Activated T-cell treated with anti-CD3 and anti-CD28 coated beads for 48 hours (primary cell): ENCODE results near the gene RAD21L1.

Experiments
- DNase-seq: peaks from one replicate; pipeline ENCODE4 v3.0.0-alpha.2; 2020; ENCODE audit warnings: low read depth

RAD21L1 gene

DNA sequence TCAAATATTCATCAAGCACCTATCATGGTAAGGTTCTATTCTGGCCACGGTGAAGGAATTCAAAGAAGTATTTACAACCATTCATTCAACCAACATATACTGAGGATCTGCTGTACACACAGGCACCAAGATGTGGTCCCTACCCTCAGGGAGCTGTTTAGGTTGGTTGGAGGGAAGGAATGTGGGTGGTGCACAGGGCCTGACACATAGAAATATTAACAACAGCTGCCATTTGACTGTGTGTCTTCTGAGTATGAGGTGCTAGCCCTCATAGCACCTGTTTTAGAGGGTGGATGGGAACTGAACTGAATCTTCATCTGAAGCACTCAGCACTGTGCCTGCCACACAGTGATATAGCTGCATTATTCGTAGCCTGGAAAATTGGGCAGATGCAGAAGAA lies 47.5 kb downstream of the RAD21L1 start:
- DNase-seq, result no peak

GRCh38 chr20:1274485-1275311 lies 48.9 kb downstream of the RAD21L1 start:
- DNase-seq, result no peak

DNA sequence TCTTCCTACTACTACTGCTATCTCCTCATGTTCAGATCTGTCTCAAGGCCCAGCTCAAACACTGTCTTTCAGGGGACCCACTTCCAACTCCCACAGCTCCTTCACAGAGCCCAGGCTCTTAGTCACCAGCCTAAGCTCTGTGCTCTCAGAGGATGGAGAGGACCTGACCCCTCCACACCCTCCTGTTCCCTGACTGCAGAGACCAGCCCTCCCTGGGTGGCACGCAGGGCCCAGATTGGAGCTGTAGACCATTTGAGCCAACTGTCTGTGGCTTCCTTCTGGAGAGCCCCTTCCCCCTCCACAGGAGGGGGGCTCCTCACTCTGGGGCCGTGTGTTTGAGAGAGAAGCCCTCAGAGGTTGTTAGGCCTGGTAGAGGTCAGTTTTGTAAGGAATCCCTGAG lies 50.1 kb downstream of the RAD21L1 start:
- DNase-seq, result no peak

DNA sequence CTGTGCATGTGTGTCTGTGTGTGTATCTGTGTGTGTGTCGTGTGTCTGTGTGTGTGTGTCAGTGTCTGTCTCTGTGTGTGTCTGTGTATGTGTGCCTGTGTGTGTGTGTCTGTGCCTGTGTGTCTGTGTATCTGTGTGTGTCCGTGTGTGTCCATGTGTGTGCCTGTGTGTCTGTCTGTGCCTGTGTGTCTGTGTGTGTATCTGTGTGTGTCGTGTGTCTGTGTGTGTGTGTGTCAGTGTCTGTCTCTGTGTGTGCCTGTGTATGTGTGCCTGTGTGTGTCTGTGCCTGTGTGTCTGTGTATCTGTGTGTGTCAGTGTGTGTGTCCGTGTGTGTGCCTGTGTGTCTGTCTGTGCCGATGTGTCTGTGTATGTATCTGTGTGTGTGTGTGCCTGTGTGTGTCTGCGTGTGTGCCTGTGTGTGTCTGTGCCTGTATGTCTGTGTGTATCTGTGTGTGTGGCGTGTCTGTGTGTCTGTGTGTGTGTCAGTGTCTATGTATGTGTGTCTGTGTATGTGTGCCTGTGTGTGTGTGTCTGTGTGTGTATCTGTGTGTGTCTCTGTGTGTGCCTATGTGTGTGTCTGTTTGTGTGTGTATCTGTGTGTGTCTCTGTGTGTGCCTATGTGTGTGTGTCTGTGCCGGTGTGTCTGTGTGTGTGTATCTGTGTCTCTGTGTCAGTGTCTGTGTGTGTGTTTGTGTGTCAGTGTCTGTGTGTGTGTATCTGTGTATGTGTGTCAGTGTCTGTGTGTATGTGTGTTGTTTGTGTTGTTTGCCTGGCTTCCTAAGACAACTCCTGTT lies 51.9 kb downstream of the RAD21L1 start:
- DNase-seq, result no peak

DNA sequence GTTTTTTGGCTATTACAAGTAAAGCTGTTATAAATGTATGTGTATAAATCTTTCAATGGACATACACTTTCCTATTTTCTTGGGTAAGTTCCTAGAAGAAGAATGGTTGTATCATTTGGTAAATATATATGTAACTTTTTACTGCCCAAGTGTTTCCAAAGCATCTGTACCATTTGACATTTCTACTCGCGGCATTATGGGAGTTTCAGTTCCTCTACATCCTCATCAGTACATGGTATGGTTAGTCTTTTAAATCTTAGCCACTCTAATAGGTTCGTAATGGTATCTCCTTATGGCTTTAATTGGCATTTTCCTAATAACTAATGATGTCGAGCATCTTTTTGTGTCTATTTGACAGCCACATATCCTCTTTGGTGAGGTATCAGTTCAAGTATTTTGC lies 53.1 kb downstream of the RAD21L1 start:
- DNase-seq, result no peak

- DNase-seq, result no peak
Measured at GRCh38 chr20:1280195-1281102, 54.6 kb downstream of the RAD21L1 start.

GRCh38 chr20:1281279-1282057 lies 55.6 kb downstream of the RAD21L1 start:
- no peak for DNase-seq

DNA sequence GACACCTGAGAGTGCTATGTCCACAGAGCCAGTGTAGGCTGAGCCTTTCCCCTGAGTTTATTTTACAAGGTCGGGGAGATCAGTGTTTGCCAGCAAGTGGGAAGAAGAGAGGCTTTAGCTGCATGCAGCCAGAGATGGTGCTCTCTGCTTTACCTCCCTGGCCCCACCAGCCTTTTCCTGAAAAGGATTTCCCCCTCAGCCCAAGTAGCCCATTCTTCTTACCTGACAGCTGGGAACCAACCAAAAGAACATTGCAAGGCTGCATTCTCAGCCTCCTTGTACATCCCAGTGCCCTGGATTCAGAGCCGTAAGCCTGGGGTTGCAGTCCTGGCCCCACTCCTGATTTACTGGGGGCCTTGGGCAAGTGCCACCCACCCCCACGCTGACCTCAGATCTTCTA lies 57.1 kb downstream of the RAD21L1 start:
- no peak for DNase-seq

GRCh38 chr20:1283522-1284510 lies 58.0 kb downstream of the RAD21L1 start:
- DNase-seq, result no peak

GRCh38 chr20:1286267-1287024 lies 60.6 kb downstream of the RAD21L1 start:
- DNase-seq, result no peak

DNA sequence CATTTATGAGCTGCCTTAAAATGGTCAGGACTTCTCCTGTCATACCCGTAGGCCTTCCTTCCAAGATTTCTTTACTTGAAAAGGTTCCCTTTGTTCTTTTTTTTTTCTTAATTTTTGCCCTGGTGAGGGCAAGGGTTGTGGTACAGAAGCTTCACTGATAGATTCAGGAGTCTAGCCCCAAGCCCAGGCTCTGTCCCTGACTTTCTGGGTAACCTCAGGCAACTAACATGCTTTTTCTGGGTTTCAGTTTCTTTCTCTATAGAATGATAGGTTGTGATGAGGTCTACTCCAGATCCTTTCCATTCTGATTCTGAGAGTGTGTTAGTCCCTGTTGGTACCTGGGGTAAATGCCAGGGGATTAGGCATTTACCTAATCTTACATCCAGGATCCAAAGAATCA lies 61.5 kb downstream of the RAD21L1 start:
- no peak for DNase-seq

DNA sequence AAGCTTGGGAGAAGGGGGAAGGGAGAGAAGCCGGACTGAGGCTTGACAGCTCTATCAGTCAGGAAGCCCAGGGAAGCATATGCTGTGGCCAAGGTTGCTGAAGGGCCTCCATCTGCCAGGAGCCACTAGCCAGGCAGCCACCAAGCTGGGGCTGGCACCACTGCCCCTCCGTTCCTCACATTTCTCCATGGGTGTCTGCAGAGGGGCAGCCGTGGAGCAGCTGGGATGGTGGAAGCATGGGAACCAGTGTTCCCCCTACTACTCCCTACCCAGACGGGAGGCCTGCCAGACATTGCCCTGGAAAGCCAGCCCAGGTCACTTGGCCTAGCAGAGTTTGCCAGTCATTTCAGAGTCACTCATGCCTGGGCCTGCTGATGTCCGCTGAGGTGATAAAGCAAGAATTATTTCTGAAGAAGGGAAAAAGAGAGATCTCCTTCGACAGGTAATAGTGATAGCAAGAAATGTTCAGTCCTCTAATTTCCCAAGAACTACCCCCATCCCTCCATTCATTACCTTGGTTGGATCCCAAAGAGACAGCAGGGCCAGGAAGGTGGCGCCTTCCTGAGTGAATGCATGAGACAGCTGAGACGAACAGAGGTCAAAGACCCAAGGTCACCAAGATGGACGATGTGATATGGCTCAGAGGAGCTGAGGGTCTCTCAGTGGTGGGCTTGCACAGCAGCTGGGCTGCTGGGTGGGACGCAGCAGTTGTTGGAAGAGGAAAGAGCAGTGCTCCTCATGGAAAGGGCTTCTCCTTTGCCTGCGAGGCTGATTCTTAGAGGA lies 62.1 kb downstream of the RAD21L1 start:
- DNase-seq, result no peak

- DNase-seq, result no peak
Measured at GRCh38 chr20:1291191-1291741, 65.4 kb downstream of the RAD21L1 start.

GRCh38 chr20:1292620-1293019 lies 66.8 kb downstream of the RAD21L1 start:
- DNase-seq, result no peak

- DNase-seq, result no peak
Measured at GRCh38 chr20:1293641-1294379, 68.0 kb downstream of the RAD21L1 start.

DNA sequence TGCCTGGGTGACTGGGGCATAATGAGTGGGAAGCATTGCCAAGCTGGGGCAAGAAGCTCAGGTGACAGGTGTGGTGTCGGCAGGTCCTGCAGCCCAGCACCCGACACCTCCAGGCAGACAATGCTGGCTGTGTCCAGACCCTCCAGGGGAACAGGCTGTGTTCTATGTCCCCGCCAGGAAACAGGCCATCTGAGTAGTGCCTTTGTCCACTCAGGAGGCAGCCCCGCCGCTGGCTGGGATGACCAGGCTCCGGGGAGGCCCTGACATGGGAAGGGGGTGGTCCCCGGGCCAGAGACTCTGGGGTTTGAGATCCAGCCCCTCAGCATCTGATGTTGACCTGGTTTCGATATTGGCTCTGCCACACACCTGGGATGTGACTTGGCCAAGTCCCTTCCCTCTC lies 68.7 kb downstream of the RAD21L1 start:
- DNase-seq, result no peak

DNA sequence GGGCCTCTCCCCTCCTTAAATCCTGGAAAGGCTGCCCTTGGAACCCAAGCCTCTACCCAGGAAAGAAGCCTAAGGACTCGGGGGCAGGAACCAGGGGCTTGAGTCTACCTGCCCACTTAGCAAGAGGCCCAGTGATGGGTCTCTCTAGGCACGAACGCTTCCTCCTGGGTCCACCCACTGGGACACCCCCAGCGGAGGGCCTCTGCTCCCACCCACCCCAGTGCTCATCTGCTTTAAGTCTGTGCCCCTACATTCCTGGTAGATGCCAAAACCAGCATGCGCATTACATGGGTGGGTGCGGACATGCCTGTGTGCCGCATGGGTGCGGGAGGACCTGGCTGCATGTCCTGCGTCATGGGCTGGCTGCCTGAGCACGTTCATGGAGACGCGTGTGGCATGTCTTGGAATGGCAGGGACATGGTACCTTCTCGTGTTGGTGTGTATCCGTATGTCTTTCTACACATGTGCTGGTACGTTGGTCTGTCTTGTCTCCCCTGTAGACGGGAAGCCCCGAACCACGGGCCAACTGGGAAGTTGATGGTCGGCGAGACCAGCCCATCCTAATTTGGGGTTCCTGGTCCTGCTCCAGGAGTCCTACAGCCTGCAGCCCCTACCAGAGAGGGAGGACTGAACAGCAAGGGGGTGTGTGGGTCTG lies 69.6 kb downstream of the RAD21L1 start:
- no peak for DNase-seq
